NAMALWA (cell line): ENCODE measurements around the gene TMTC3.
"Not testable (repeated sequence)": the region's sequence is repeated elsewhere in the genome, so short reads cannot be mapped to it uniquely, and the experiment has no call there.

Source experiments
- DNase-seq: peaks from one replicate; pipeline ENCODE4 v3.0.0-alpha.2; 2015; ENCODE audit warnings: low spot score

The TMTC3 gene

GRCh38 chr12:88166179-88166578 lies 24.1 kb downstream of the TMTC3 start:
- DNase-seq, result no peak

DNA sequence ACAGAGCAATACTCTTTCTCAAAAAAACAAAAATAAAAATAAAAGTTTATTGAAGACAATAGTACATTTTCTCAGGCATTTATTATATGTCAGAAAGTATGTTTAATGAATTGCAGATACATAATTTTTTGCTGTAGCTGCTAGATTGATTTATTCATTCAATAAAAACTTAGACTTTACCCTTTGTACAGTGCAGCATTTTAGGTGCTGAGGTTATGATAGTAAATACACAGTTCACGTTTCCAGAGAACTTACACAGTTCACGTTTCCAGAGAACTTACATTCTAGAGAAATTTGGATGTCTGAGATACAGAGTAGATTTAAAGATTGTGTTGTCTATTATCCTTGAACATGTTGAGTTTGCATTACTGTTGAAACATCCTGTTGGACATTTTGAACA lies 25.3 kb downstream of the TMTC3 start:
- DNase-seq, result no peak

DNA sequence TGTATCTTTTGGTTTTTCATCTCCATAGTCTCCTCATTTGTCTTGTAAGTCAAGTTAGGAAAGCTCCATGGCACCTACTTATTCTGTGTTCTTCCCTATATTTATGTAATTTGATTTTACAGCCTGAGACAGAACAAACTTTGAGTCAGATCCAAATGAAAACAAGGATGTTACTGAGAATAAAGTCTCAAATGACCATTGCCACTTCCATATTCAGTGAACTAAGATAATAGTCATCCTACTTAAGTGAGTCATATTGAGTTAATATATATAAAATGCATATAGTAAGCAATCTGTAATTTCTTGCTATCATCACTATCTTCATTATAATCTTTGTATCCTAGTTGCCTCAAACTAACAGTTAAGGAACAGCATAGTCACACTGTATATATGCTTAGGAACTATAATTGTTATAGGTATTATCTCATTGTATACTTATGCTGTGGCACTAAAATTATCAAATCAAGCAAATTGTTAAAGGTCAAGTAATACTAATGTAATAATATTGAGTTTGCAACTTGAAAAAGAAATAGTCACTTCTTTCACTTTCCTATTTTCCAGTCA lies 30.8 kb downstream of the TMTC3 start:
- no peak for DNase-seq

GRCh38 chr12:88175544-88175943 lies 33.4 kb downstream of the TMTC3 start:
- DNase-seq, result no peak

DNA sequence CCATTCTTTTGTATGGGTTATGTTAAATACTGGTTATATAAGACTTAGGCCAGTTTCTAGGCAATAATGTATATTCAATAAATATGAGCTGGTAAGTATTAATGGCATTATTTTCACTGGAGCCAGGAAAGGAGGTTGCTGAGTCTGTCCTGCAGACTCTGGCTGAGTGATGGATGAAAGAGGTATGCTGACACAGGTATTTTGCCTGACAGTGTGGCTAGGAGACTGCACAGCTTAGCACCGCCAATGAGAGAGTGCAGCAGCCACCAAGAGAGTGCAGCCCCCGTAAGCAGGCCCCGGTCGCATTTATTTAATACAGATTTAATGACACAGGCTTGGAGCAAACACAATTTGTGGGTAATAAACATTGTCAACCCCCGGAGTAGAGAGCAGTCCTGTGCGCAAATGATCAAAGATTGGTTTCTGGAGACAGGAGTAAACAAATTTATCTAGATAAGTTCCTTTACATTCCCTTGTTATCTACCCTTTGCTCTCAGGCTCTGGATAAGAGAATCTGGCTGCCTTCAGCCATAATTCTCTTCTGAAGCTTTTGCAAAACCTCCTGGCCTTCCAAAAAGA lies 37.4 kb downstream of the TMTC3 start:
- DNase-seq, result no peak

- no peak for DNase-seq
Measured at GRCh38 chr12:88181881-88182280, 39.8 kb downstream of the TMTC3 start.

- no peak for DNase-seq
Measured at GRCh38 chr12:88182416-88182815, 40.3 kb downstream of the TMTC3 start.

GRCh38 chr12:88184196-88184595 lies 42.1 kb downstream of the TMTC3 start:
- no peak for DNase-seq

DNA sequence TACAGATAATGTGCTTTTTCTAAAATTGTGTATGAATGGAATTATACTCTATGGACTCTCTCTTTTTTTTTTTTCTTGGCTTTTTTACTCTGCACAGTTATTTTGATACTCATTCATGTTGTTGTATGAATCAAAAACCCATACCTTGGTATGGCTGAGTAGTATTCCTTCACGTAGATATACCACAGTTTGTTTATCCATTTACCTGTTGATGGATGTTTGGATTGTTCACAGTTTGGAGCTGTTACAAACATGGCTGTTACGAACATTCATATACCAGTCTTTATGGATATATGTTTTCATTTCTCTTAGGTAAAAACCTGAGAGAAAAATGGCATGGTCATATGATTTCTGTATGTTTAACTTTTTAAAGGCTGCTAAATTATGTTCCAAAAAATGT lies 43.2 kb downstream of the TMTC3 start:
- no peak for DNase-seq

DNA sequence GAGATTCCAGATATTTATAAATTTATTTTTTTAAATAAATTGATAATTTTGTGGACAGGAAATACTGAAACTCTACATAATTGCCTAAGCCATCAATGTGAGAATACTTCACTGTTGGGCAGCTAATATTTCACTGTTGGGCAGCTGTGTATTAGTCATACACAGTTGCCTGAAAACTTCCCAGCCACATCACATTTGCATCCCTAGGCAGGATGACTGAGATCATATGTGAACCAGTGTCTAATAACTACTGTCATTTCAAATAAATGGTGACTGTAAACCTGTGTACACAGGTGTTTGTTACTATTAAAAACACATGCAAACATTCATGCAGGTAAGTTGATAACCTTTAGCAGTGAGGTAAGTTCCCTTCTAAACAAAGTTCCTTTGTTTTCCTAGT lies 43.9 kb downstream of the TMTC3 start:
- DNase-seq, result no peak

DNA sequence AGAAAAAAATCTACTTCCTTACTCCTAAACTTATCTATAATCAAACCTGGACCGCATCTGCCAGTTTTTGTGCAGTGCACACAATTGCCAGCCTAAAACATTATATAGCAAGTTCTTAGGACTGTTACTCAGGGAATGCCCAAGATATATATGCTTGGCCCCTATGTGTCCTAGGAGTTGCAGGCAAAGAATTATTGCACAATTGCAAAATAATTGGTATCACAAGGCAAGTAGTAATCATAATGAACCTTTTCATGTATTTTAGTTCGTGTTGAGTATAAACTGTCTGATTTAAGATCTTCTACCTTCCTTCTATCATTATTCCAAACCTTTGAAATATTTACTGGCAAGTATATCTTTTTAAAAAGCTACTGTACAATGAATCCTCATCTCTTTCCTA lies 45.5 kb downstream of the TMTC3 start:
- DNase-seq, result no peak

DNA sequence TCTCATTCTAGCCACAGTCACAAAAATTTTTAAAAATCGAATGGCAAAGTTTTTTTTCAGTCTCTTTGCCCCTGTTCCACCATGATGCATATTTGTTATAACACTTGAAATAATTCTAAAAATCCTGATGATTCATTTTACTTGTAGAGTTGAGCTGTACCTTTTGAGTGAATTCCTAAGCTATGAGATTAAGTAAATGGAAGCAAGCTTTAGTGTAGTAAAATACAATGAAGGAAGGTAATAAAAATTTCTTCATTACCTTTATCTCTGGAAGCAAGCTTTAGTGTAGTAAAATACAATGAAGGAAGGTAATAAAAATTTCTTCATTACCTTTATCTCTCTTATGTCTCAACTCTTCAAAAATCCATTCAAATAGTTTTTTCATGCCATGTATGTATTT lies 46.1 kb downstream of the TMTC3 start:
- no peak for DNase-seq

DNA sequence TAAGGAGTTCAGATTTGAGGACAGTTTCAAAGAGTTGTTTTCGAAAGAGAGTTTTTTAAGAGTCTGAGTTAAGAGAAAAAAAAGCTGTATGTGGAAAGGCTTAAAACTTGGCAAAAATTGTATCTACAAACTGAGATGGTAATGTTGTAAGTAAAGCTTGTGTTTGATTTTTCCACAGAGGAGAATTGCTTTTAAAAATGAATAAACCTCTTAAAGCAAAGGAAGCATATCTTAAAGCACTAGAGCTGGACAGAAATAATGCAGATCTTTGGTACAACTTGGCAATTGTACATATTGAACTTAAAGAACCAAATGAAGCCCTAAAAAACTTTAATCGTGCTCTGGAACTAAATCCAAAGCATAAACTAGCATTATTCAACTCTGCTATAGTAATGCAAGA lies 50.3 kb downstream of the TMTC3 start:
- DNase-seq, result no peak

- no peak for DNase-seq
Measured at GRCh38 chr12:88194868-88195267, 52.8 kb downstream of the TMTC3 start.

- DNase-seq, result no peak
Measured at GRCh38 chr12:88200029-88200428, 57.9 kb downstream of the TMTC3 start.

GRCh38 chr12:88202500-88202899 lies 60.4 kb downstream of the TMTC3 start:
- DNase-seq, result no peak

- no peak for DNase-seq
Measured at GRCh38 chr12:88206601-88207000, 64.5 kb downstream of the TMTC3 start.

- no peak for DNase-seq
Measured at GRCh38 chr12:88207921-88208620, 66.0 kb downstream of the TMTC3 start.

DNA sequence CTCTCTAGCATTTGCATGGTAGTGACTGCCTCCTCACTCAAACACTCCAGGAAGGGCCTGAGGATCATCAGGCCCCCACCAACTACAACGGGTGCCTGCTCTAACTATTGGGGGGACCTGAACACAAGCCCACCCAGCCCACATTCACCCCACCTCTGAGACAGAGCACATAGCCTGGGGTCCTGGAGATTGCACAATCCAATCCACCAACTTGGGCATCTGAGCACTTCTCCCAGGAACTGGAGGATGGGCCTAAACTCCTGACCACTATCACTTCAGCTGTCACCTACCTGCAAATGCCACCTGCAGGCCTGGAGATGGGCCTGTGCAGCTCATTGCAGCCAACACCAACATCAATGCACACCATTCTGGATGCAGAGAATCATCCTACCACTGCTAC lies 66.6 kb downstream of the TMTC3 start:
- no peak for DNase-seq

- not testable (repeated sequence) for DNase-seq
Measured at GRCh38 chr12:88210311-88210710, 68.2 kb downstream of the TMTC3 start.

DNA sequence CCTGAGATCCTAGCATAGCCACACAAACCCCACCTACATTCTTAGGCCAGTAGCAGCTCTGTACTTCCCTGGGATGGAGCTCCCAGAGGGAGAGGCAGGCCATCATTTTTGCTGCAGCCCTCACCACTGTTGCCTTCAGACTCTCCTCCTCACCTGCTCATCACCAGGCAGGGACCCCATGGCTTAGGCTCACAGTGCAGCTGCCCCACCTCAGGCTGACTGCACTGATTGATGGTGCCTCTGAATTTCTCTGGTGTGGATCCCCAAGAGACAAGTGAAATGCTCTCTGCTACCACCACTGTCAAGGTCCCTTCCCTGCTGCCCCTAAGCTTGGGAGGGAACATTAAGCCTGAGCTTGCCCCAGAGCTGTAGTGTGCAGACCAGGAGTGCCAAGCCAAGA lies 76.2 kb downstream of the TMTC3 start:
- no peak for DNase-seq

- no peak for DNase-seq
Measured at GRCh38 chr12:88219861-88220260, 77.8 kb downstream of the TMTC3 start.

DNA sequence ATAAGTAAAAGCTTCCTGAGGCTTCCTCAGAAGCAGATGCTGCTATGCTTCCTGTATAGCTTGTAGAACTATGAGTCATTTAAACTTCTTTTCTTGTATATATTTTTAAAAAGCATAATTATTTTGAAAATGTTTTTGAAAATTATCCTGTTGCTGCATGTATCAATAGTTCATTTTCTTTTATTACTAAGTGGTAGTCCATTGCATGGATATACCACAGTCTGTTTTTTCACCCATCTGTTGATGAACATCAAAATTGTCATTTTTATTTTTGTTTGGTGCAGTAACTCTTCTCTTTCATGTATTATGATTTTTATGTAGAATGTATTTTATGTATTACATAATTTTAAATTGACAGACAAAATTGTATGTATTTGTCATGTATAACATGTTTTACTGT lies 81.4 kb downstream of the TMTC3 start:
- DNase-seq, result no peak

GRCh38 chr12:88225776-88226175 lies 83.7 kb downstream of the TMTC3 start:
- DNase-seq, result no peak
